HCT116 (cell line): Measurements from ENCODE around the gene MIER2.

Experiments used
- CEBPB ChIP-seq: IDR thresholded peaks from 2 replicates; pipeline ENCODE4 v1.6.1; 2012; ENCODE audit warnings: low read depth
- CTCF ChIP-seq, 3 experiments: fragments of 200-600 bp in 1 of 3; sonication (generic) in 1 of 3; IDR thresholded peaks in 2 of 3; conservative IDR thresholded peaks in 1 of 3; 2 replicates each; pipeline ENCODE4 v1.5.1; 2012 to 2017; ENCODE audit warnings: low read depth in 2 of 3, low read length in 2 of 3, antibody characterized with exemption in 1 of 3, borderline replicate concordance in 1 of 3, control low read depth in 1 of 3, mild to moderate bottlenecking in 1 of 3, mixed read lengths in 1 of 3, mixed run types in 1 of 3, moderate library complexity in 1 of 3; ENCODE audit not compliant: insufficient read depth in 1 of 3
- EZH2 ChIP-seq: fragments of 200-600 bp; sonication (generic); IDR thresholded peaks from 2 replicates; pipeline ENCODE4 v1.6.1; 2017; ENCODE audit warnings: antibody characterized with exemption, mixed run types
- EZH2phosphoT487 ChIP-seq: fragments of 200-600 bp; IDR thresholded peaks from 2 replicates; pipeline ENCODE4 v1.6.1; 2018; ENCODE audit warnings: antibody characterized with exemption, borderline replicate concordance
- POLR2A ChIP-seq: IDR thresholded peaks from 2 replicates; pipeline ENCODE4 v1.7.0; 2011; ENCODE audit warnings: borderline replicate concordance; ENCODE audit not compliant: insufficient read depth, insufficient read length; ENCODE audit errors: extremely low read depth
- POLR2AphosphoS5 ChIP-seq: IDR thresholded peaks from 2 replicates; pipeline ENCODE4 v1.6.1; 2011; ENCODE audit warnings: mild to moderate bottlenecking, low read depth, low read length, moderate library complexity
- RAD21 ChIP-seq: IDR thresholded peaks from 2 replicates; pipeline ENCODE4 v1.6.1; 2012; ENCODE audit warnings: low read depth, mild to moderate bottlenecking
- SIN3A ChIP-seq: IDR thresholded peaks from 2 replicates; pipeline ENCODE4 v1.6.1; 2012; ENCODE audit warnings: low read depth
- ZFX ChIP-seq: fragments of 450-650 bp; IDR thresholded peaks from 2 replicates; pipeline ENCODE4 v1.6.1; 2017
- TF ChIP-seq, protein P1 (sequence below): IDR thresholded peaks from 2 replicates; pipeline ENCODE4 v1.6.1; 2012
- TF ChIP-seq, protein P2 (sequence below): IDR thresholded peaks from 2 replicates; pipeline ENCODE4 v1.6.1; 2012; ENCODE audit warnings: low read depth
- TF ChIP-seq, protein P3 (sequence below): IDR thresholded peaks from 2 replicates; pipeline ENCODE4 v1.6.1; 2012

- no peak for TF ChIP-seq POLR2A
- TF ChIP-seq CTCF (IDR thresholded peaks at IDR 0.05 in 2 of 3, conservative IDR thresholded peaks at IDR 0.05 in 1 of 3; ENCODE audit: borderline replicate concordance in 1 of 3, insufficient read depth in 1 of 3, low read depth in 2 of 3, low read length in 2 of 3), result no peak
- TF ChIP-seq, protein P1, sequence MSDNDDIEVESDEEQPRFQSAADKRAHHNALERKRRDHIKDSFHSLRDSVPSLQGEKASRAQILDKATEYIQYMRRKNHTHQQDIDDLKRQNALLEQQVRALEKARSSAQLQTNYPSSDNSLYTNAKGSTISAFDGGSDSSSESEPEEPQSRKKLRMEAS, result no peak
- TF ChIP-seq POLR2AphosphoS5, result no peak
- TF ChIP-seq EZH2, result no peak
- TF ChIP-seq, protein P2, sequence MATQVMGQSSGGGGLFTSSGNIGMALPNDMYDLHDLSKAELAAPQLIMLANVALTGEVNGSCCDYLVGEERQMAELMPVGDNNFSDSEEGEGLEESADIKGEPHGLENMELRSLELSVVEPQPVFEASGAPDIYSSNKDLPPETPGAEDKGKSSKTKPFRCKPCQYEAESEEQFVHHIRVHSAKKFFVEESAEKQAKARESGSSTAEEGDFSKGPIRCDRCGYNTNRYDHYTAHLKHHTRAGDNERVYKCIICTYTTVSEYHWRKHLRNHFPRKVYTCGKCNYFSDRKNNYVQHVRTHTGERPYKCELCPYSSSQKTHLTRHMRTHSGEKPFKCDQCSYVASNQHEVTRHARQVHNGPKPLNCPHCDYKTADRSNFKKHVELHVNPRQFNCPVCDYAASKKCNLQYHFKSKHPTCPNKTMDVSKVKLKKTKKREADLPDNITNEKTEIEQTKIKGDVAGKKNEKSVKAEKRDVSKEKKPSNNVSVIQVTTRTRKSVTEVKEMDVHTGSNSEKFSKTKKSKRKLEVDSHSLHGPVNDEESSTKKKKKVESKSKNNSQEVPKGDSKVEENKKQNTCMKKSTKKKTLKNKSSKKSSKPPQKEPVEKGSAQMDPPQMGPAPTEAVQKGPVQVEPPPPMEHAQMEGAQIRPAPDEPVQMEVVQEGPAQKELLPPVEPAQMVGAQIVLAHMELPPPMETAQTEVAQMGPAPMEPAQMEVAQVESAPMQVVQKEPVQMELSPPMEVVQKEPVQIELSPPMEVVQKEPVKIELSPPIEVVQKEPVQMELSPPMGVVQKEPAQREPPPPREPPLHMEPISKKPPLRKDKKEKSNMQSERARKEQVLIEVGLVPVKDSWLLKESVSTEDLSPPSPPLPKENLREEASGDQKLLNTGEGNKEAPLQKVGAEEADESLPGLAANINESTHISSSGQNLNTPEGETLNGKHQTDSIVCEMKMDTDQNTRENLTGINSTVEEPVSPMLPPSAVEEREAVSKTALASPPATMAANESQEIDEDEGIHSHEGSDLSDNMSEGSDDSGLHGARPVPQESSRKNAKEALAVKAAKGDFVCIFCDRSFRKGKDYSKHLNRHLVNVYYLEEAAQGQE, result no peak
- TF ChIP-seq, protein P3, sequence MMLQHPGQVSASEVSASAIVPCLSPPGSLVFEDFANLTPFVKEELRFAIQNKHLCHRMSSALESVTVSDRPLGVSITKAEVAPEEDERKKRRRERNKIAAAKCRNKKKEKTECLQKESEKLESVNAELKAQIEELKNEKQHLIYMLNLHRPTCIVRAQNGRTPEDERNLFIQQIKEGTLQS, result no peak
- no peak for TF ChIP-seq EZH2phosphoT487
- TF ChIP-seq RAD21, result no peak
- TF ChIP-seq ZFX, result no peak
- no peak for TF ChIP-seq SIN3A
- TF ChIP-seq CEBPB, result no peak
Measured at GRCh38 chr19:374183-374885, 29.7 kb upstream of the MIER2 start.
